ENCODE data around the gene ATG4B. TPM values are rescaled to one million over a fixed set of nuclear protein-coding genes. Genes with fewer than 3 reads are reported as not detected.

ATG4B gene
- total and polyA plus RNA-seq, 9 of the 15 experiments (the other 6 are each of a cell fraction or from before 2014, with no cell fraction given), result 5.9 to 58.8 (median 35.6) TPM

DNA sequence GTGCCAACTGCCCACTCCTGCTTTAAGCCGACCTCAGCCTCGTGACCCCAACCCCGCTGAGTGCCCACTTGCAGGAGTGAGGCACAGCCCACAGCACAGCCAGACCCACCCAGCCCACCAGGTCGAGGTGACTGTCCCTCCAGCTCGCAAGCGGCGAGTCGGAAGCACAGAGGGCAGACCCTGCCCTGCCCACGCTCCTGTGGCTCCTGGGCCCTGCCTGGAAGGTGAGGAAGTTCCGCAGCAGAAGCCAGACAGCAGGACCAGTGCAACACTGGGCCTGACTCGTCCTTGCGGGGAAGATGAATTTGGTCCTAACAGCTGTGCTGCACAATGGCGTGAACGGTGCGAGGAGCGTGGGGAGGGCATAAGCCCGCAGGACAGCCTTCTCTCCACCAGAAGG, 39.2 kb downstream of the ATG4B start:
- no peak for ATAC-seq
- Histone ChIP-seq H4K20me1 (replicated peaks; ENCODE audit: control insufficient read depth, insufficient read depth, low read length) (no peaks in the 10 kb centered on the region; the same call in 1 of the 2 replicates), H3K27ac (ENCODE audit: extremely low read depth, low read depth, low read length) (no peak overlapping the region), H3K4me2 (ENCODE audit: insufficient read depth, low read length) (no peak overlapping the region), H3K79me2 (ENCODE audit: control insufficient read depth, insufficient read depth, low read length) (no peaks in the 10 kb centered on the region), H3K9me3 (replicated peaks; ENCODE audit: control insufficient read depth, insufficient read depth, low read depth, low read length) (no peaks in the 10 kb centered on the region), H3K4me1 (replicated peaks in 1 of 2; ENCODE audit: control insufficient read depth in 2 of 2, insufficient read depth in 2 of 2, low read length in 2 of 2) (peaks cover 0 to 5% of the 10 kb centered on the region in 2 experiments; a peak in 2 of 5 replicates), H3K36me3 (ENCODE audit: control insufficient read depth, insufficient read depth, low read length) (peaks cover 64% of the 10 kb centered on the region; the same call in 2 of the 3 replicates), H2AFZ (ENCODE audit: low read depth, low read length) (no peak overlapping the region), H3K4me3 (no peak overlapping the region), H3K9me1 (ENCODE audit: control insufficient read depth, insufficient read depth, low read length) (no peaks in the 10 kb centered on the region), H3K27me3 (ENCODE audit: control insufficient read depth in 2 of 2, insufficient read depth in 2 of 2, low read length in 2 of 2) (no peaks in the 10 kb centered on the region), H3K9ac (ENCODE audit: insufficient read depth in 1 of 2, low read depth in 2 of 2, low read length in 2 of 2) (peak overlapping the region in 1 of 2 experiments; percentile 17; a peak in 1 of 4 replicates)
- in situ Hi-C loops (cut with MboI) (no loop called here), intact Hi-C loops (cut with micrococcal nuclease) (no loop called here)
- no peak for FAIRE-seq
- ChIA-PET POLR2A (interaction anchor here (2.4 kb wide), 1 partner anchor 10 kb away, joined by 9 read pairs; the partner anchor contains the start of gene DTYMK), CTCF (ENCODE audit: low intra/inter-chr PET ratio) (no interaction called here)
- no TSS peak for BruUV-seq (replicated peaks)
- no peak for TF ChIP-seq NFE2L1 (tag; IDR thresholded peaks at IDR 0.05; ENCODE audit: borderline replicate concordance, low read depth)
- TF ChIP-seq, protein P1, sequence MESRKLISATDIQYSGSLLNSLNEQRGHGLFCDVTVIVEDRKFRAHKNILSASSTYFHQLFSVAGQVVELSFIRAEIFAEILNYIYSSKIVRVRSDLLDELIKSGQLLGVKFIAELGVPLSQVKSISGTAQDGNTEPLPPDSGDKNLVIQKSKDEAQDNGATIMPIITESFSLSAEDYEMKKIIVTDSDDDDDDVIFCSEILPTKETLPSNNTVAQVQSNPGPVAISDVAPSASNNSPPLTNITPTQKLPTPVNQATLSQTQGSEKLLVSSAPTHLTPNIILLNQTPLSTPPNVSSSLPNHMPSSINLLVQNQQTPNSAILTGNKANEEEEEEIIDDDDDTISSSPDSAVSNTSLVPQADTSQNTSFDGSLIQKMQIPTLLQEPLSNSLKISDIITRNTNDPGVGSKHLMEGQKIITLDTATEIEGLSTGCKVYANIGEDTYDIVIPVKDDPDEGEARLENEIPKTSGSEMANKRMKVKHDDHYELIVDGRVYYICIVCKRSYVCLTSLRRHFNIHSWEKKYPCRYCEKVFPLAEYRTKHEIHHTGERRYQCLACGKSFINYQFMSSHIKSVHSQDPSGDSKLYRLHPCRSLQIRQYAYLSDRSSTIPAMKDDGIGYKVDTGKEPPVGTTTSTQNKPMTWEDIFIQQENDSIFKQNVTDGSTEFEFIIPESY (CRISPR knock-in tag; IDR thresholded peaks at IDR 0.05), result peak; percentile 66; the same call in 1 of the 2 replicates
- 0 out of 2 replicates have a peak, but pooled peaks have one; percentile 2 for TF ChIP-seq RBFOX2 (IDR thresholded peaks at IDR 0.05; ENCODE audit: low read depth, low read length)
- no peak for TF ChIP-seq NR2C1 (IDR thresholded peaks at IDR 0.05)
- TF ChIP-seq NR2C1 (tag; IDR thresholded peaks at IDR 0.05), result no peak
- peak; percentile 24; the same call in 1 of the 2 replicates for TF ChIP-seq POLR2A (conservative IDR thresholded peaks at IDR 0.05)
- peak; percentile 47; the same call in 1 of the 2 replicates for TF ChIP-seq SUPT5H (IDR thresholded peaks at IDR 0.05)
- TF ChIP-seq THRA (IDR thresholded peaks at IDR 0.05), result no peak
- no peak for TF ChIP-seq SREBF1 (IDR thresholded peaks at IDR 0.05; ENCODE audit: borderline replicate concordance, low read depth, low read length)
- TF ChIP-seq ZNF12 (CRISPR knock-in tag; IDR thresholded peaks at IDR 0.05), result no peak
- no peak for TF ChIP-seq HES1 (IDR thresholded peaks at IDR 0.05; ENCODE audit: low read depth)
- no peak for TF ChIP-seq ZNF41 (CRISPR knock-in tag; conservative IDR thresholded peaks at IDR 0.05)
- TF ChIP-seq KAT8 (IDR thresholded peaks at IDR 0.05; ENCODE audit: low read depth), result no peak
- no peak for TF ChIP-seq ZNF165 (CRISPR knock-in tag; IDR thresholded peaks at IDR 0.05; ENCODE audit: borderline replicate concordance)
- DNase-seq (ENCODE audit: extremely low read depth in 1 of 4, low spot score in 3 of 4), result no peak
- WGBS (ENCODE audit: insufficient coverage, low coverage, missing lambda C conversion rate), result 95% methylated on average over 9 of the region's 17 CpGs
